Islet of Langerhans (tissue), 1 donor: ENCODE results near the gene EIF2B2.
"Not testable (repeated sequence)": the region's sequence is repeated elsewhere in the genome, so short reads cannot be mapped to it uniquely, and the experiment has no call there.

Experiments used
- FAIRE-seq: peaks from one replicate; lab custom pipeline; 2011; peaks lifted over from hg19 to GRCh38; lab: Jason Lieb, UNC

Gene EIF2B2

GRCh38 chr14:74995781-74996180 is 6.9 kb upstream of the EIF2B2 start:
- FAIRE-seq, result not testable (repeated sequence)

GRCh38 chr14:75001261-75001660 is 1.5 kb upstream of the EIF2B2 start:
- no peak for FAIRE-seq

- no peak for FAIRE-seq
These were observed 822 bp upstream of the EIF2B2 start for GRCh38 chr14:75001899-75002298.

GRCh38 chr14:75003250-75004027 is 718 bp downstream of the EIF2B2 start:
- no peak for FAIRE-seq

GRCh38 chr14:75005357-75005756 is 2.6 kb downstream of the EIF2B2 start:
- FAIRE-seq, result no peak

GRCh38 chr14:75009176-75009575 is 6.5 kb downstream of the EIF2B2 start:
- FAIRE-seq, result no peak

- FAIRE-seq, result no peak
These were observed 7.9 kb downstream of the EIF2B2 start for GRCh38 chr14:75010472-75011093.

GRCh38 chr14:75011356-75011994 is 8.8 kb downstream of the EIF2B2 start:
- no peak for FAIRE-seq

GRCh38 chr14:75013290-75013689 is 10.6 kb downstream of the EIF2B2 start:
- no peak for FAIRE-seq

- FAIRE-seq, result no peak
These were observed 12.8 kb downstream of the EIF2B2 start for GRCh38 chr14:75015496-75015895.

- no peak for FAIRE-seq
These were observed 14.1 kb downstream of the EIF2B2 start for GRCh38 chr14:75016815-75017214.

- FAIRE-seq, result no peak
These were observed 16.0 kb downstream of the EIF2B2 start for GRCh38 chr14:75018694-75019093.

- no peak for FAIRE-seq
These were observed 19.9 kb downstream of the EIF2B2 start for GRCh38 chr14:75022655-75023054.

- no peak for FAIRE-seq
These were observed 20.4 kb downstream of the EIF2B2 start for GRCh38 chr14:75023108-75023507.

GRCh38 chr14:75025082-75025481 is 22.4 kb downstream of the EIF2B2 start:
- FAIRE-seq, result no peak

- FAIRE-seq, result no peak
These were observed 23.2 kb downstream of the EIF2B2 start for GRCh38 chr14:75025876-75026275.

- FAIRE-seq, result no peak
These were observed 27.4 kb downstream of the EIF2B2 start for GRCh38 chr14:75030147-75030546.

- FAIRE-seq, result no peak
These were observed 30.2 kb downstream of the EIF2B2 start for GRCh38 chr14:75032939-75033338.

- FAIRE-seq, result no peak
These were observed 37.8 kb downstream of the EIF2B2 start for GRCh38 chr14:75040507-75040906.

- no peak for FAIRE-seq
These were observed 38.2 kb downstream of the EIF2B2 start for GRCh38 chr14:75040959-75041358.

- FAIRE-seq, result no peak
These were observed 38.9 kb downstream of the EIF2B2 start for GRCh38 chr14:75041613-75042012.

- FAIRE-seq, result no peak
These were observed 39.3 kb downstream of the EIF2B2 start for GRCh38 chr14:75042035-75042434.

GRCh38 chr14:75044322-75044721 is 41.6 kb downstream of the EIF2B2 start:
- FAIRE-seq, result no peak

- FAIRE-seq, result no peak
These were observed 42.0 kb downstream of the EIF2B2 start for GRCh38 chr14:75044752-75045151.
